Mesothelial cell of epicardium (in vitro differentiated cells): Measurements from ENCODE around the gene FAM8A1. TPM values are rescaled to one million over a fixed set of nuclear protein-coding genes. Genes with fewer than 3 reads are reported as not detected.
"Not testable (repeated sequence)": the region's sequence is repeated elsewhere in the genome, so short reads cannot be mapped to it uniquely, and the experiment has no call there.

ENCODE experiments used
- DNase-seq, 2 experiments: peaks; one replicate each; pipeline ENCODE4 v3.0.0; 2021; ENCODE audit warnings: low spot score in 2 of 2; ENCODE audit not compliant: unreplicated experiment in 2 of 2
- H3K27ac Mint-ChIP-seq: 2 replicates; pipeline ENCODE4 v1.8.0; 2021; ENCODE audit warnings: mixed read lengths
- H3K27me3 Mint-ChIP-seq: 2 replicates; pipeline ENCODE4 v1.8.0; 2021; ENCODE audit warnings: low read depth, mixed read lengths
- H3K36me3 Mint-ChIP-seq: 2 replicates; pipeline ENCODE4 v1.8.0; 2021; ENCODE audit warnings: mixed read lengths
- H3K4me1 Mint-ChIP-seq: 2 replicates; pipeline ENCODE4 v1.8.0; 2021; ENCODE audit warnings: mixed read lengths
- H3K4me3 Mint-ChIP-seq: 2 replicates; pipeline ENCODE4 v1.8.0; 2021; ENCODE audit warnings: mild to moderate bottlenecking, moderate library complexity, mixed read lengths
- H3K9me3 Mint-ChIP-seq: 2 replicates; pipeline ENCODE4 v1.8.0; 2021; ENCODE audit warnings: mixed read lengths
- total RNA-seq: library from RNA; stranded (reverse); gene quantifications from 3 replicates; pipeline ENCODE4 v1.2.1, GENCODE V29; 2021
- TF ChIP-seq, protein P1 (sequence below): fragments of 200-600 bp; sonication (generic); IDR thresholded peaks from one replicate; pipeline ENCODE4 v1.5.0; 2021; ENCODE audit warnings: antibody characterized with exemption; ENCODE audit not compliant: unreplicated experiment

Gene FAM8A1
- total RNA-seq, 1 donor from 2014 or later: 21.2 TPM

DNA sequence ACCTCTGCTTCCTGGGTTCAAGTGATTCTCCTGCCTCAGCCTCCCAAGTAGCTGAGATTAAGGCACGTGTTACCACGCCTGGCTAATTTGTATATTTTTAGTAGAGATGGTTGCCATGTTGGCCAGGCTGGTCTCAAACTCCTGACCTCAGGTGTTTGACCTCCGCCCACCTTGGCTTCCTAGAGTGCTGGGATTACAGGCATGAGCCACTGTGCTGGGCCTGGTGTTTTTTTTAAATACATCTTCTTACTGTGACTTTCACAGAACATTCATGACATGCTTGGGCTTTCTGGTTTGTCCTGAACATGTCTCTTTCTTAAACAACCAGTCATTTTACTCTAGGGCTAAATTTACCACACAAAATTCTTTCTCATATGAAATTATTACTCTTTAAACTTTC, 34.7 kb upstream of the FAM8A1 start:
- H3K36me3 Mint-ChIP-seq: peaks cover 4% of the 10 kb centered on the region
- H3K9me3 Mint-ChIP-seq: peaks cover 32% of the 10 kb centered on the region
- no peak for DNase-seq
- H3K27ac Mint-ChIP-seq: no peak overlapping the region
- no peak overlapping the region for H3K4me3 Mint-ChIP-seq
- H3K27me3 Mint-ChIP-seq: no peaks in the 10 kb centered on the region
- H3K4me1 Mint-ChIP-seq: no peaks in the 10 kb centered on the region
- TF ChIP-seq, protein P1, sequence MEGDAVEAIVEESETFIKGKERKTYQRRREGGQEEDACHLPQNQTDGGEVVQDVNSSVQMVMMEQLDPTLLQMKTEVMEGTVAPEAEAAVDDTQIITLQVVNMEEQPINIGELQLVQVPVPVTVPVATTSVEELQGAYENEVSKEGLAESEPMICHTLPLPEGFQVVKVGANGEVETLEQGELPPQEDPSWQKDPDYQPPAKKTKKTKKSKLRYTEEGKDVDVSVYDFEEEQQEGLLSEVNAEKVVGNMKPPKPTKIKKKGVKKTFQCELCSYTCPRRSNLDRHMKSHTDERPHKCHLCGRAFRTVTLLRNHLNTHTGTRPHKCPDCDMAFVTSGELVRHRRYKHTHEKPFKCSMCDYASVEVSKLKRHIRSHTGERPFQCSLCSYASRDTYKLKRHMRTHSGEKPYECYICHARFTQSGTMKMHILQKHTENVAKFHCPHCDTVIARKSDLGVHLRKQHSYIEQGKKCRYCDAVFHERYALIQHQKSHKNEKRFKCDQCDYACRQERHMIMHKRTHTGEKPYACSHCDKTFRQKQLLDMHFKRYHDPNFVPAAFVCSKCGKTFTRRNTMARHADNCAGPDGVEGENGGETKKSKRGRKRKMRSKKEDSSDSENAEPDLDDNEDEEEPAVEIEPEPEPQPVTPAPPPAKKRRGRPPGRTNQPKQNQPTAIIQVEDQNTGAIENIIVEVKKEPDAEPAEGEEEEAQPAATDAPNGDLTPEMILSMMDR: no peak

DNA sequence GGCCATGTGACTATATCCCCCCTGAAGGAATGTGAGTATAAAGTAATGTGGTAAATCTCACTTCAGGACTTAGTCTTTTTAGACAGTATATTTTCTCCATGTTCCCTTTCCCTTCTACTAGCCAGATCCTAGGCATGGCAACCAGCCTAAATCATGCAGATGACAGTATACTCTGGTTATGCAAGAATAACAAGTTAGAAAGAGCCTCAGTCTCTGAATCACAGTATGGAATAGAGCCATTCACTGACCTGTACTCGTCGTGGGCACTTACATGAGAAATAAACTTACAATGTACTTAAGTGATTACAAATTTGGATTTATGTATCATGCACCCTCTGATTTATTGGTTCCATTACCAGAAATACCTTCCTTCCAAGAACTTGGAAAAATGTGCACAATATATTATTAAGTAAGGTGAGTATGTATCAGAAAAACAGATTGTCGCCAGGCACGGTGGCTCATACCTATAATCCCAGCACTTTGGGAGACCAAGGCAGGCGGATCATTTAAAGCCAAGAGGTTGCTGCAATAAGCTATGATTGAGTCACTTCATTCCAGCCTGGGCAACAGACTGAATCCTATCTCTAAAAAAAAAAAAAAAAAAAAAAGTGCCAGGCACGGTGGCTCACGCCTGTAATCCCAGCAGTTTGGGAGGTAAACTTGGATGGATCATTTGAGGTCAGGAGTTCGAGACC, 25.1 kb upstream of the FAM8A1 start:
- no peak for DNase-seq
- TF ChIP-seq, protein P1: no peak
- Mint-ChIP-seq H3K36me3 (no peaks in the 10 kb centered on the region), H3K27ac (no peak overlapping the region), H3K4me3 (no peak overlapping the region), H3K4me1 (no peaks in the 10 kb centered on the region), H3K9me3 (peaks cover 18% of the 10 kb centered on the region), H3K27me3 (no peaks in the 10 kb centered on the region)

DNA sequence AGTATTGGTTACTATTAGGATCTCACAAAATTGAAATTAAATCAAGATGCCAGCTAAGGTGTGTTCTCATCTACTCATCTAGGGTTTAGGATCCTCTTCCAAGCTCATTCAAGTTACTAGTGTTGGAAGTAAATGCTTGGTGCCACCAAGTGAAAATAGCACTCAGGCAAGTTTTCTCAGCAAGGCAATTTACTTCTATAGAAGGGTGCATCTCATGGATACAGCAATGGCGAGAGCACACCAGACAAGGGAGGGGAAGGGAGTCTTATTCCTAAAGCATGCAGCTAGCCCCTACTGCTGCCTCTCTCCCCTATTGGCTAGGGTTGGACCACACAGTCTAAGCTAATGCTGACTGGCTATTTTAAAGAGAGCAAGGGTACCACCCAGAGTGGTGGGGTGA, 23.0 kb upstream of the FAM8A1 start:
- Mint-ChIP-seq H3K27ac (no peak overlapping the region), H3K27me3 (no peaks in the 10 kb centered on the region), H3K4me3 (no peak overlapping the region), H3K9me3 (peaks cover 18% of the 10 kb centered on the region), H3K4me1 (no peaks in the 10 kb centered on the region), H3K36me3 (no peaks in the 10 kb centered on the region)
- DNase-seq: no peak
- TF ChIP-seq, protein P1: no peak

DNA sequence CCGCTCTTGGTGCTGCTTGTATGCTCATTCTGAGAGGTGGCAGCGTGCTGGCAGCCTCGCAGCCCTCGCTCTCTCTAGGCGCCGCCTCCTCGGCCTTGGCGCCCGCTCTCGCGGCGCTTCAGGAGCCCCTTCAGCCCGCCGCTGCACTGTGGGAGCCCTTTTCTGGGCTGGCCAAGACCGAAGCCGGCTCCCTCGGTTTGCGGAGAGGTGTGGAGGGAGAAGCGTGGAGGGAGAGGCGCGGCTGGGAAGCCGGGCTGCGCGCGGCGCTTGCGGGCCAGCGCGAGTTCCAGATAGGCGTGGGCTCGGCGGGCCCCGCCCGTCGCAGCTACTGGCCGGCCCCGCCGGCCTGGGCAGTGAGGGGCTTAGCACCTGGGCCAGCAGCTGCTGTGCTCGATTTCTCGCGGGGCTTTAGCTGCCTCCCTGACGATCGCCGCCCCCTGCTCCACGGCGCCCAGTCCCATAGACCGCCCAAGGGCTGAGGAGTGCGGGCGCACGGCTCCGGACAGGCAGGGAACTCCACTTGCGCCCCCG, 19.5 kb upstream of the FAM8A1 start:
- DNase-seq: peak in 1 of 2 experiments; percentile 50
- TF ChIP-seq, protein P1: no peak
- H3K27me3 Mint-ChIP-seq: no peaks in the 10 kb centered on the region
- H3K9me3 Mint-ChIP-seq: peaks cover 12% of the 10 kb centered on the region
- peak overlapping the region; percentile 62 for H3K4me3 Mint-ChIP-seq
- H3K27ac Mint-ChIP-seq: no peak overlapping the region
- H3K4me1 Mint-ChIP-seq: peaks cover 3% of the 10 kb centered on the region
- no peaks in the 10 kb centered on the region for H3K36me3 Mint-ChIP-seq

DNA sequence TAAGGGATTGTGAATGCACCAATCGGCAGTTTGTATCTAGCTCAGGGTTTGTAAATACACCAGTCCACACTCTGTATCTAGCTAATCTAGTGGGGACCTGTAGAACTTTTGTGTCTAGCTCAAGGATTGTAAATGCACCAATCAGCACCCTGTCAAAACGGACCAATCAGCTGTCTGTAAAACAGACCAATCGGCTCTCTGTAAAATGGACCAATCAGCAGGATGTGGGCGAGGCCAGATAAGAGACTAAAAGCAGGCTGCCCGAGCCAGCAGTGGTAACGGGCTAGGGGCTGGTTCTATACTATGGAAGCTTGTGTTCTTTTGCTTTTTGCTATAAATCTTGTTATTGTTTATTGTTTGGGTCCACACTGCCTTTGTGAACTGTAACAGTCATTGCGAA, 18.8 kb upstream of the FAM8A1 start:
- Mint-ChIP-seq H3K9me3 (peaks cover 12% of the 10 kb centered on the region), H3K4me3 (peak overlapping the region; percentile 62)
- H3K27me3 Mint-ChIP-seq, DNase-seq, H3K27ac Mint-ChIP-seq, H3K36me3 Mint-ChIP-seq, H3K4me1 Mint-ChIP-seq: not testable (repeated sequence)

DNA sequence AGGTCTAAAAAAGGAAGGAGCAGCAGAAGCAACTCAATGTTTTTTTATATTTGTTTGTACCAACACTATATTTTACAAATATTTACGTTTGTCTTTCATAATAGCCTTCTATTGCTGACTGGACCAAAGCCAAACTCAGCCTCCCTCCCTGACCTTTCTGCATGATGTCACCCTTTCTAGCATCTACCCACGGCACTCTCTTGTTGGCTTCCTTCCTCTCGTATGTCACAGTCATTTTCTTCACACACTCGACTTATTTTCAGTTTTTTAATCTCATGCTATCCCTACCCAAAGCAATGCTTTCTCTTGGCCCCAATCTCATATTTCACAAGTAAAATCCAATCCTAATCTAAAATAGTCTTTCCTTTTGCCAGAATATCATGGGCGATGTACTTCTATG, 16.3 kb upstream of the FAM8A1 start:
- Mint-ChIP-seq H3K9me3 (no peaks in the 10 kb centered on the region), H3K4me1 (peaks cover 3% of the 10 kb centered on the region), H3K4me3 (no peak overlapping the region), H3K27ac (peak overlapping the region; percentile 1), H3K36me3 (no peaks in the 10 kb centered on the region), H3K27me3 (no peaks in the 10 kb centered on the region)
- no peak for DNase-seq
- TF ChIP-seq, protein P1: no peak
